KMS-11 (cell line): ENCODE data around the gene EGR2.

ENCODE experiments used
- H2AFZ ChIP-seq: fragments of 200-600 bp; sonication (generic); 2 replicates; pipeline ENCODE4 v1.6.1; 2016; ENCODE audit warnings: antibody characterized with exemption, mixed run types, low read depth
- H3K27ac ChIP-seq: fragments of 200-600 bp; sonication (generic); 2 replicates; pipeline ENCODE4 v1.6.1; 2016; ENCODE audit warnings: mild to moderate bottlenecking, mixed run types
- H3K27me3 ChIP-seq: fragments of 200-600 bp; sonication (generic); 2 replicates; pipeline ENCODE4 v1.6.1; 2017; ENCODE audit warnings: mild to moderate bottlenecking, low read depth, mixed run types, moderate library complexity; ENCODE audit not compliant: insufficient read depth
- H3K36me3 ChIP-seq: fragments of 200-600 bp; sonication (generic); 2 replicates; pipeline ENCODE4 v1.6.1; 2017; ENCODE audit warnings: mild to moderate bottlenecking, mixed run types; ENCODE audit not compliant: insufficient read depth
- H3K4me1 ChIP-seq: fragments of 200-600 bp; sonication (generic); 2 replicates; pipeline ENCODE4 v1.6.1; 2016; ENCODE audit warnings: mild to moderate bottlenecking, low read depth, mixed run types; ENCODE audit not compliant: poor library complexity, severe bottlenecking
- H3K4me2 ChIP-seq: fragments of 200-600 bp; sonication (generic); 2 replicates; pipeline ENCODE4 v1.7.0; 2016; ENCODE audit warnings: mild to moderate bottlenecking, mixed run types
- H3K4me3 ChIP-seq: fragments of 200-600 bp; sonication (generic); IDR thresholded peaks from 2 replicates; pipeline ENCODE4 v1.6.1; 2017; ENCODE audit warnings: low read depth, low read length, mixed read lengths; ENCODE audit not compliant: insufficient read depth
- H3K79me2 ChIP-seq: fragments of 200-600 bp; sonication (generic); 2 replicates; pipeline ENCODE4 v1.6.1; 2016; ENCODE audit warnings: low read depth, mixed run types; ENCODE audit not compliant: insufficient read depth
- H3K9ac ChIP-seq: fragments of 200-600 bp; sonication (generic); 2 replicates; pipeline ENCODE4 v1.6.1; 2016; ENCODE audit warnings: mild to moderate bottlenecking, mixed run types
- H4K20me1 ChIP-seq: fragments of 200-600 bp; sonication (generic); 2 replicates; pipeline ENCODE4 v1.6.1; 2016; ENCODE audit warnings: mild to moderate bottlenecking, mixed run types; ENCODE audit not compliant: insufficient read depth
- CTCF ChIP-seq: fragments of 200-600 bp; sonication (generic); conservative IDR thresholded peaks from 2 replicates; pipeline ENCODE4 v1.6.1; 2017; ENCODE audit warnings: low read depth, mild to moderate bottlenecking, antibody characterized with exemption, low read length, moderate library complexity, mixed read lengths

The EGR2 gene

GRCh38 chr10:62794306-62794705 lies 21.9 kb downstream of the EGR2 start:
- H3K27ac ChIP-seq, result no peak overlapping the region
- no peaks in the 10 kb centered on the region for H3K4me1 ChIP-seq
- no peaks in the 10 kb centered on the region for H3K27me3 ChIP-seq
- H3K79me2 ChIP-seq, result no peaks in the 10 kb centered on the region
- no peaks in the 10 kb centered on the region for H4K20me1 ChIP-seq
- no peak overlapping the region for H2AFZ ChIP-seq
- no peaks in the 10 kb centered on the region for H3K36me3 ChIP-seq
- H3K9ac ChIP-seq, result no peak overlapping the region
- TF ChIP-seq CTCF, result no peak
- no peak overlapping the region for H3K4me3 ChIP-seq
- no peak overlapping the region for H3K4me2 ChIP-seq

GRCh38 chr10:62792261-62792660 lies 23.9 kb downstream of the EGR2 start:
- Histone ChIP-seq H3K27me3 (no peaks in the 10 kb centered on the region), H3K4me2 (no peak overlapping the region), H3K4me1 (no peaks in the 10 kb centered on the region), H4K20me1 (no peaks in the 10 kb centered on the region), H3K4me3 (no peak overlapping the region), H3K9ac (no peak overlapping the region), H3K79me2 (no peaks in the 10 kb centered on the region), H2AFZ (no peak overlapping the region), H3K27ac (no peak overlapping the region), H3K36me3 (no peaks in the 10 kb centered on the region)
- no peak for TF ChIP-seq CTCF

- no peak overlapping the region for H3K4me2 ChIP-seq
- no peak overlapping the region for H2AFZ ChIP-seq
- TF ChIP-seq CTCF, result no peak
- no peaks in the 10 kb centered on the region for H3K36me3 ChIP-seq
- no peak overlapping the region for H3K9ac ChIP-seq
- H3K4me3 ChIP-seq, result no peak overlapping the region
- no peaks in the 10 kb centered on the region for H3K27me3 ChIP-seq
- no peaks in the 10 kb centered on the region for H3K4me1 ChIP-seq
- H4K20me1 ChIP-seq, result no peaks in the 10 kb centered on the region
- H3K79me2 ChIP-seq, result no peaks in the 10 kb centered on the region
- H3K27ac ChIP-seq, result no peak overlapping the region
These were observed 25.6 kb downstream of the EGR2 start for GRCh38 chr10:62790571-62790970.

- H4K20me1 ChIP-seq, result no peaks in the 10 kb centered on the region
- H3K27me3 ChIP-seq, result no peaks in the 10 kb centered on the region
- H3K4me3 ChIP-seq, result no peak overlapping the region
- no peak overlapping the region for H2AFZ ChIP-seq
- TF ChIP-seq CTCF, result no peak
- no peak overlapping the region for H3K4me2 ChIP-seq
- no peaks in the 10 kb centered on the region for H3K79me2 ChIP-seq
- H3K27ac ChIP-seq, result no peak overlapping the region
- no peaks in the 10 kb centered on the region for H3K4me1 ChIP-seq
- no peaks in the 10 kb centered on the region for H3K36me3 ChIP-seq
- H3K9ac ChIP-seq, result no peak overlapping the region
These were observed 26.1 kb downstream of the EGR2 start for GRCh38 chr10:62790019-62790555.
